ENCODE data around the gene OR5AP2. TPM values are rescaled to one million over a fixed set of nuclear protein-coding genes. Genes with fewer than 3 reads are reported as not detected.

Gene OR5AP2
- total RNA-seq, 1 experiment from 2014 or later, result not detected

DNA sequence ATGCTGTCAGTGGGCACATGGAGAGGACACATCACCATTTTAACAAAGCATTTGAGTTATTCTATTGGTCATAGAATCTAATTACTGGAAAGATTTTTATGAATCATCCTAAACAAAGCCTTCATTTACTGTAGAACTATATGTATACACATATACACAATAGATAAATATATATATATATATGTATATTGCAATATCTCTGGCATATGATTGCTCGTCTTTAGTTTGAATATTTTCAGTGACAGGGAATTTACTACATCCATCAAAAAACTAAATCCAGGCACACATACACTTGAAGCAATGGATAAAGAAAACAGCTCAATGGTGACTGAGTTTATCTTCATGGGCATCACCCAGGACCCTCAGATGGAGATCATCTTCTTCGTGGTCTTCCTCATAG, 21.1 kb upstream of the OR5AP2 start, which contains the start of gene OR5AR1:
Gene OR5AR1 (plus strand): TSS at position 301 of the 400 bp plus-strand sequence. CDS start 0 bp downstream, at position 301.
- no peaks in the 10 kb centered on the region for H3K36me3 Mint-ChIP-seq (ENCODE audit: insufficient read depth, unreplicated experiment)
- H3K9me3 Mint-ChIP-seq (ENCODE audit: unreplicated experiment), result peaks cover 7% of the 10 kb centered on the region
- intact Hi-C loops (cut with micrococcal nuclease), result no loop called here
- ChIA-PET CTCF (interaction anchor here (0.9 kb wide), 1 partner anchor 17 kb away, joined by 3 read pairs; no protein-coding TSS in a partner anchor), POLR2A (interaction anchor here (0.7 kb wide), 1 partner anchor 38 kb away, joined by 4 read pairs; no protein-coding TSS in a partner anchor)
- no peak within 1 kb of the TSS for H3K27ac Mint-ChIP-seq (ENCODE audit: low read depth, unreplicated experiment)
- no TSS peak for BruUV-seq (replicated peaks)
- no peaks in the 10 kb centered on the region for H3K4me1 Mint-ChIP-seq (ENCODE audit: insufficient read depth, unreplicated experiment)
- H3K27me3 Mint-ChIP-seq (ENCODE audit: insufficient read depth, unreplicated experiment), result peaks cover 12% of the 10 kb centered on the region
- no peak within 1 kb of the TSS for H3K4me3 Mint-ChIP-seq (ENCODE audit: unreplicated experiment)
- no peak for DNase-seq (ENCODE audit: unreplicated experiment)
- TF ChIP-seq, protein P1, sequence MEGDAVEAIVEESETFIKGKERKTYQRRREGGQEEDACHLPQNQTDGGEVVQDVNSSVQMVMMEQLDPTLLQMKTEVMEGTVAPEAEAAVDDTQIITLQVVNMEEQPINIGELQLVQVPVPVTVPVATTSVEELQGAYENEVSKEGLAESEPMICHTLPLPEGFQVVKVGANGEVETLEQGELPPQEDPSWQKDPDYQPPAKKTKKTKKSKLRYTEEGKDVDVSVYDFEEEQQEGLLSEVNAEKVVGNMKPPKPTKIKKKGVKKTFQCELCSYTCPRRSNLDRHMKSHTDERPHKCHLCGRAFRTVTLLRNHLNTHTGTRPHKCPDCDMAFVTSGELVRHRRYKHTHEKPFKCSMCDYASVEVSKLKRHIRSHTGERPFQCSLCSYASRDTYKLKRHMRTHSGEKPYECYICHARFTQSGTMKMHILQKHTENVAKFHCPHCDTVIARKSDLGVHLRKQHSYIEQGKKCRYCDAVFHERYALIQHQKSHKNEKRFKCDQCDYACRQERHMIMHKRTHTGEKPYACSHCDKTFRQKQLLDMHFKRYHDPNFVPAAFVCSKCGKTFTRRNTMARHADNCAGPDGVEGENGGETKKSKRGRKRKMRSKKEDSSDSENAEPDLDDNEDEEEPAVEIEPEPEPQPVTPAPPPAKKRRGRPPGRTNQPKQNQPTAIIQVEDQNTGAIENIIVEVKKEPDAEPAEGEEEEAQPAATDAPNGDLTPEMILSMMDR (IDR thresholded peaks at IDR 0.05; ENCODE audit: unreplicated experiment), result no peak

DNA sequence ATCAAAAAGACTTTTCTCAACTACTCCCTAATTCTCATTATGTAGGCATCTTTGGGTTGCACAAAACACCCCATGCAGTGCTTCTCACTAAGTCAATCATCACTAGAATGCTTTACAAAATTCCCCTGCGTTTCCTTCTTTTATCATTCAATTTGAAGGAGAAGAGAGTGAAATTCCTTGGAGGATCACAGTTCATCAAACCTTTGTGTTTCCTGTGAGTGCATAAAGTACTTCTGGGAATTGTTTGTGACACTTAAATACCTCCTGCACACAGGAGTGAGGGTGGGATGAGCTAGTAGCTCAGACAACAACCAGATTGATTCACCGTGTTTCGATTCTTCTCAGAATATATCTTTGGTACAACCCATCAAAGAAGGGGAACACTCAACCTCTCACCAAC, 17.5 kb upstream of the OR5AP2 start:
- ChIA-PET POLR2A (no interaction called here), CTCF (no interaction called here)
- no peak for DNase-seq (ENCODE audit: unreplicated experiment)
- no TSS peak for BruUV-seq (replicated peaks)
- intact Hi-C loops (cut with micrococcal nuclease), result no loop called here
- H3K9me3 Mint-ChIP-seq (ENCODE audit: unreplicated experiment), result peaks cover 7% of the 10 kb centered on the region
- H3K27ac Mint-ChIP-seq (ENCODE audit: low read depth, unreplicated experiment), result no peak overlapping the region
- no peaks in the 10 kb centered on the region for H3K4me1 Mint-ChIP-seq (ENCODE audit: insufficient read depth, unreplicated experiment)
- TF ChIP-seq, protein P1 (IDR thresholded peaks at IDR 0.05; ENCODE audit: unreplicated experiment), result no peak
- no peak overlapping the region for H3K4me3 Mint-ChIP-seq (ENCODE audit: unreplicated experiment)
- no peaks in the 10 kb centered on the region for H3K36me3 Mint-ChIP-seq (ENCODE audit: insufficient read depth, unreplicated experiment)
- H3K27me3 Mint-ChIP-seq (ENCODE audit: insufficient read depth, unreplicated experiment), result peaks cover 12% of the 10 kb centered on the region

DNA sequence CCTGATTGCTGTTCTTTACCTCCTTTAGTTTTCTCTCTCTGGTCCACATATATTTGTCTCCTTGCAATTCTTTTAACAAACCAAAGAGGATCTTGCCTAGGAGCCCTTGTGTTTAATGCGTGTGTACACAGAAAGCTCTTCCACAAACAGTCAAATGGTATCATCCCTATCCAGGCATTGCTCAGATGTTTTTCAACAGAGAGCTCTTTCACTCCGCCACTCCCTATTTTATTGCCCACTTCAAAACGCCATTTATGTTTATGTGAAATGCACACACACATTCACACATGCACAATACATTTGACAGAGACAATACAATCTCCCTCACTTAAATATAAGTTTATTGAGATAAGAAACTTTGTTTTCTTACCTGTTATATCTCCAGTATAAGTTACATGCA, 4.7 kb downstream of the OR5AP2 start:
- BruUV-seq (replicated peaks), result no TSS peak
- POLR2A ChIA-PET, result no interaction called here
- H3K4me1 Mint-ChIP-seq (ENCODE audit: insufficient read depth, unreplicated experiment), result no peaks in the 10 kb centered on the region
- H3K27me3 Mint-ChIP-seq (ENCODE audit: insufficient read depth, unreplicated experiment), result peaks cover 12% of the 10 kb centered on the region
- H3K36me3 Mint-ChIP-seq (ENCODE audit: insufficient read depth, unreplicated experiment), result no peaks in the 10 kb centered on the region
- H3K9me3 Mint-ChIP-seq (ENCODE audit: unreplicated experiment), result no peaks in the 10 kb centered on the region
- TF ChIP-seq, protein P1 (IDR thresholded peaks at IDR 0.05; ENCODE audit: unreplicated experiment), result no peak
- CTCF ChIA-PET, result interaction anchor here (0.8 kb wide), 1 partner anchor 305 kb away, joined by 3 read pairs; no protein-coding TSS in a partner anchor
- H3K27ac Mint-ChIP-seq (ENCODE audit: low read depth, unreplicated experiment), result no peak overlapping the region
- intact Hi-C loops (cut with micrococcal nuclease), result no loop called here
- DNase-seq (ENCODE audit: unreplicated experiment), result no peak
- H3K4me3 Mint-ChIP-seq (ENCODE audit: unreplicated experiment), result no peak overlapping the region

DNA sequence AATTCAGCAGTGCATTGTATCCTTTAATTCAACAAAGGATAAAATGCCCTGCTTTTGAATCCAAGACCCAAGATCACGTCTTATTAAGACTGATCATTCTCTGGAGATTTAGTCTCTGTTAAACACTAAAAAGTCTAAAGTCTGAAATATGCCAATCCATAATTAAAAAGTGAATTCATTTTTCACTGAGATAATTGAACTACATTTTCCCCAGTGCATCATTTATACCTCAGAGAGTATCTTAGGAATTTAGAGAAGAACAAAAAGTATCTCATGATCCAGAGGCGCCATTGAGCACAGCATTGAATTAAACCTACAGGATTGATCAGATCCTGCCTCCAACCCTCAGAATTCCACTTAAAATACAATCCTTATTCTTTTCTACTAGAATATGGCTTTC, 5.4 kb downstream of the OR5AP2 start:
- Mint-ChIP-seq H3K36me3 (ENCODE audit: insufficient read depth, unreplicated experiment) (no peaks in the 10 kb centered on the region), H3K27ac (ENCODE audit: low read depth, unreplicated experiment) (no peak overlapping the region), H3K4me1 (ENCODE audit: insufficient read depth, unreplicated experiment) (no peaks in the 10 kb centered on the region), H3K27me3 (ENCODE audit: insufficient read depth, unreplicated experiment) (peaks cover 12% of the 10 kb centered on the region), H3K4me3 (ENCODE audit: unreplicated experiment) (no peak overlapping the region), H3K9me3 (ENCODE audit: unreplicated experiment) (no peaks in the 10 kb centered on the region)
- TF ChIP-seq, protein P1 (IDR thresholded peaks at IDR 0.05; ENCODE audit: unreplicated experiment), result no peak
- intact Hi-C loops (cut with micrococcal nuclease), result no loop called here
- POLR2A ChIA-PET, result no interaction called here
- no TSS peak for BruUV-seq (replicated peaks)
- CTCF ChIA-PET, result interaction anchor here (0.8 kb wide), 1 partner anchor 305 kb away, joined by 3 read pairs; no protein-coding TSS in a partner anchor
- no peak for DNase-seq (ENCODE audit: unreplicated experiment)

Data from MCF 10A (cell line).